UCSD-AML1 (cell line): ENCODE data around the gene RNASE12.
"Not testable (repeated sequence)": the region's sequence is repeated elsewhere in the genome, so short reads cannot be mapped to it uniquely, and the experiment has no call there.

Experiments used
- DNase-seq: peaks from one replicate; lab custom pipeline; 2025; ENCODE audit not compliant: unreplicated experiment; lab: John Stamatoyannopoulos, UW

The RNASE12 gene

DNA sequence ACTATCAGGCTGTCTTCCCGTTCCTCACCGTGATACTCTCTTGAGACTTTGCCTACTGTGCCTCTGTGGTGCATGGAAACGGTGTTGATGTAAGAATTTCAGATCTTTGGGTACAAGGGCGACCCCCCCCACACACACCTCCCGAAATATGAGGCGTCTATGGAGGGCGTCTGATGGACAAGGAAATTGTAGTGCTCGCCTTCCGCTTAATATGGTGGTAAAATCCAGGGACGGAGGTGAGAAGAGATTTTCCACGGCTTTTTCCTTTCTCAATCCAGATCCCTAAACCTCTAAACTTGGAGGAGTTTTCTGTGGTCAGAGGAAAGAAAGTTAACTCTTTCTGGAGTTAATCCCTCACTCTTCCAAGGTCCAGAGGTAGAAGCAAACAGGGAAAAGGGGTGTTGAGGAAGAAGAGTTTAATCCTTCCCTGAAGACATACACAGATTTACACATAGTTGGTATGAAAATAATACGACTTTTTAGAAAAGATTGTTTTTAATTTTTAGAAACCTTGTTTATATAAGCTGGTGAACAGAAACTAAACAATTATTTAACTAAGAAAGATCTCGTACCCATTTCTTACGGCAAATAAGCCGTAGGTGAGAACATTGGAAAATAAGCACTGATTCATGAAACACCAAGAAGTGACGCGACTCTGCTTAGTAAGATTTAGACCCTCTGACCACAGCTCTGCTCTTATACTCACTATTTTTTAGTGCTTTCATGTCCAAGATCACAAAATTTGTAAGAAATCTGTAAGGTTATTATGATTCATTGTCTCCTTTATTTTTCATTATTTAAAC, 23.1 kb upstream of the RNASE12 start:
- DNase-seq = no peak

GRCh38 chr14:20613094-20614037, 22.2 kb upstream of the RNASE12 start:
- DNase-seq = peak; percentile 93

- DNase-seq = no peak
Measured at GRCh38 chr14:20612403-20612802, 21.2 kb upstream of the RNASE12 start.

DNA sequence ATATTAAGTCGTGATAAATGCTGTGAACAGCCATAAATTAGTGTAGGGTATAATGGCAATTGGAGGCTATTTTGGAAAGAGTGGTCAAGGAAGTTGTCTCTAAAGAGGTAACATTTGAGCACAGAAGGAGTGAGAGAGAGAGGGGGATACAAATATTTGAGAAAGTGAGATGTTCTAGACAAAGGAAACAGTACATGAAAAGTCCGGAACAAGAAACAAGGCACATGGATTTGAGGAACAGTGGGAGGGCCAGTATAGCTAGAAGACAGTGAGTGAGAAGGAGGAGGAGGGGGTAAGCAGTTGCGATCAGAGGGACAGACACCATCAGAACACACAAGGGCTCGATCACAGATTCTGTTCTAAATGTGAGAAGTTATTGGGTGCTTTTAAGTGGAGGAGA, 20.1 kb upstream of the RNASE12 start:
- no peak for DNase-seq

DNA sequence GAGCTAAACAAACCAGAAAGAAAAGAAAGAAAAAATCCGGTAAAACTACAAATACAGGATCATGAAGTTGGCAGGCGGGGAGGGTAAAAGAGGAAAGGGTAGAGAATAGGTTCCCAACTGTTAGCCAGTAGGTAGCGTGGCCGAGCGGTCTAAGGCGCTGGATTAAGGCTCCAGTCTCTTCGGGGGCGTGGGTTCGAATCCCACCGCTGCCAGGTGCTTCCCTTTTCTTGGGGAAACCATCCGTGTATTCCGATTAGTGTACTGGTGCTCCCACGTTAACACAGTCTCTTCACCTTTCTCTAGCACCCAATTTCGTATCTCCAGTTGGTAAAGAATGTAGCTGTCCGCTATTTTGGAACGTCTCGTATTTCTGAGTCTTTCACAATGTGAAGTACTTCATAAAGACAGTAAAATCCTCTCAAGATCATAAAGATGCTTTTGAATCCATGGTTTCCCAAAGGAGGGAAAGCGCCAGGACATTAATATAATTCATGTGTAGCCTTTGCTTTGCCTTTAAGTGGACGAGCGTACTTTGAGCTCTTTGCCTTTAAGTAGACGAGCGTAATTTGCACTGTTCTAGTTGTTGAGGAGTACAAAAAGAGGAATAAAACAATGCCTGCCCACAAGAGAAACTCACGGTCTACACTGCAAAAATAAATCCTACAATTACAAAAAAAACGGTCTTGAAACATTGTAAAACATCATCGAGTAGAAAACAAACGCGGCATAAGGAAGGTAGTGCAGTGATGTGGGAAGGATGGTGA, 19.0 kb upstream of the RNASE12 start:
- peak; percentile 85 for DNase-seq

GRCh38 chr14:20609215-20610001, 18.2 kb upstream of the RNASE12 start:
- peak; percentile 61 for DNase-seq

DNA sequence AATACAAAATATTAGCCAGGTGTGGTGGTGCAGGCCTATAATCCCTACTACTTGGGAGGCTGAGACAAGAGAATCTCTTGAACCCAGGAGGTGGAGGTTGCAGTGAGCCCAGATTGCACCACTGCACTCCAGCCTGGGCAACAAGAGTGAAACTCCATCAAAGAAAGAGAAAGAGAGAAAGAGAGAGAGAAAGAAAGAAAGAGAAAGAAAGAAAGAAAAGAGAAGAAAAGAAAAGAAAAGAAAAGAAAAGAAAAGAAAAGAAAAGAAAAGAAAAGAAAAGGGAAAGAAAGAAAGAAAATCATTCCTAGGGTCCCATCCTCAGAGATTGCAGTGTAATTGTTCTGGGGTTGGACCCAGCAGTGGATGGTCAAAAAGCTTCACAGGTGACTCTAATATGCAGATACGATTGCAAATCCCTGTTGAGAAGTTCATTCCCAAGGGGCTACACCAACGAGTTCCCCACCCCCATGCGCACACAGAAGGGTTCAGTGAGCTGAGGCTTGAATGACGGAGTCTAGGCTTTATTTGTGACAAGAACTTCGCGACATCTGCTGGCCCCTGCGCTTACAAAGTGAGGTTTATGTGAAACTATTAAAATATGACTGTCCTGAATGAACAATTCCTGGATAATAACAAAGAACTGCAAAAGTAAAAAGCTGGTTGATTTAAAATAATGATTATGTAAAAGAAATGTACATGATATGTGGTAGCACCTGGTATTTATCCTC, 17.4 kb upstream of the RNASE12 start:
- no peak for DNase-seq

- no peak for DNase-seq
Measured at GRCh38 chr14:20607617-20608016, 16.4 kb upstream of the RNASE12 start.

- DNase-seq = no peak
Measured at GRCh38 chr14:20606902-20607242, 15.7 kb upstream of the RNASE12 start.

DNA sequence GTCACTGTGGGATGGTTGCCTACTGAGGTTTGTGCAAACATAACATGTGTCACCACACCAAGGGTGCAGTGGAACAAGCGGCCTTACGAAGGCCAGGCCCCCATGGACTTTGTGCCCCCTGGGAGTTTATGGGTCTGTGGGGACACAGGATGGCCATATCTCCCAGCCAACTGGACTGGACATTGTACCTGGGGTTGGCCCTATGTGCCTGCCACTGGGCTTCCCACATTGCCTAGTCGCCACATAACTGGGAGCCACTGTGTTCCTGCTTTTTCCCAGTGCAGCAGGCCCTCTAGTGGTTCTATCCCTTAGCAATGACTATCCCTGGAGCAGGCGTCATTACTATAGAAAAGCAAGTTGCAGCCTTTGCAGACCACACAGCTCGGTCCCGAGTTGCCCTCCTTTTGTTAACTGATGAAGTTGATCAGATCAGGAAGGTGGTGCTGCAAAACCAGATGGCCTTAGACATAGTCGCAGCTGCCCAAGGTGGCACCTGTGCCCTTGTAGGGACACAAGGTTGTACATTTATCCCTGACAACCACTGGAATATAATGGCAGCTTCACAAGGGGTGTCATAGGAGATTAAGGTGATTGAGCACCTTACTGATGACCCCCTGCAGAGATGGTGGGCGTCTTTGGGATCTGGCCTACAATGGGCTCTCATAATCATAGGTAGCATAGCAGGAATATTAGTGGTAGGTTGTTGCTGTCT, 15.2 kb upstream of the RNASE12 start:
- DNase-seq = peak; percentile 62

- DNase-seq = no peak
Measured at GRCh38 chr14:20603813-20604690, 12.9 kb upstream of the RNASE12 start.

DNA sequence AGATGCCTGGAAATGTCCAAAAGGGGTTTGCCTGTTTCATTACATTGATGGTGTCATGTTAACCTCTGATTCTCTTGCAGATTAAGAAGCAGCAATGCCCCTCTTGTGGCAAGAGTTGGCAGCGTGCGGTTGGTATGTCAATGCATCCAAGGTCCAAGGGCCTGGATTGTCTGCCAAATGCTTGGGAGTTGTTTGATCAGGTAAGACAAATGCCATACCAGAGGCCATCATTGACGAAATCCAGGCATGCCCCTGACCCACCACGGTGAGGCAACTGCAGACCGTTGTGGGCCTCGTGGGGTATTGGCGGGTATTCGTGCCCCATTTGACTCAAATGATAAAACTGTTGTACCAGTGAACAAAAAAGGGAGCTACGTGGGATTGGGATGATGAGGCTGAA, 11.4 kb upstream of the RNASE12 start:
- no peak for DNase-seq

DNA sequence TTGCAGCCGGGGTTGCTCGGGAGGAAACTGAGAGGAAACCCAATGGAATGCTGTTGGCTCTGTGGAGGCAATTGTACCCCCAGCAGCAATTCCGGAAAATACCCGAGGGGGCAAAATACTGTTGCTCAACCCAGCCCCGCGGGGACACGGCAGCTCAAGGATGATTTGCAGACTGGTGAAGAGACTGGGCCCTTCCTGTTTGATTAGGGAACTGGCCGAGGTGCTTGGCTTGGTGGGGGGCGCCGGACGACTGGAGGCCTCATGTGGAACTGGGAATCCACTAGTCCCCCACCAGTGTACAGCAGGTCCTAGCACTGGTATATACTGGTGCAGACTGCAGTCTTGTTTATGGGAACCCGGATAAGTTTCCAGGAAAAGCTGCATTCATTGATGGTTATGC, 10.3 kb upstream of the RNASE12 start:
- DNase-seq = no peak

DNA sequence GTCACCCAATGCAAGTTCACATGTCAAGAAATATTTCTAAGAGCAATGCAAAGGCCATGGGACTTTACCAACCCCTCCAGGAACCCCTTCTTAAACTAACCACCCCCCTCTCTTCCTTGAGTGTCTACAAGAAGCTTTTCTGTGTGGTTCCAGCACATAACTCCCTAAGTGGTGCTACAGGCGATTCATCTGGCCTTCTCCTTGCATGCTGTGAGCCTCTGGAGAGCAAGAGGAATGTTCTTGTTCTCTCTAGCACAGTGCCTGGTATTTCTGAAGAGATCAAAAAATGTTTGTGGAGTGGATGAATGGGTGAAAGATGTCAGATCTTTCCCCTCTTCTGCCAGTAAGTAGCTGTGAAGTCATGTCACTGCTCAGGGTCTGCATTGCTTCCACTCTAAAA, 5.9 kb upstream of the RNASE12 start:
- DNase-seq = no peak

DNA sequence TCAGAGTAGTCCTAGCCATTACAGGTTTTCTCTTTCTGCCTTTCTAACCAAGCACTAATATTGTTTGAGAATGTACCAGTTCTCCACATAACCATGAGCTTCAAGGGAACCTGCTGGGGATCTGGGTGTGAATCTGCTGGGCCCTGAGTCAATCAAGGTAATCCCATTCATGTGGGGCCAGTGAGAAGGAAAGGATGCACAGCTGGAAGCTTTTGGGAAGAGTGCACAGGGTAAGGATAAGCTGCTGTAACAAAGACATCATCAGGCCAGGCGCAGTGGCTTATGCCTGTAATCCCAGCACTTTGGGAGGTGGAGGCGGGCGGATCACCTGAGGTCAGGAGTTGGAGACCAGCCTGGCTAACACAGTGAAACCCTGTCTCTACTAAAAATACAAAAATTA, 4.5 kb upstream of the RNASE12 start:
- DNase-seq = not testable (repeated sequence)

DNA sequence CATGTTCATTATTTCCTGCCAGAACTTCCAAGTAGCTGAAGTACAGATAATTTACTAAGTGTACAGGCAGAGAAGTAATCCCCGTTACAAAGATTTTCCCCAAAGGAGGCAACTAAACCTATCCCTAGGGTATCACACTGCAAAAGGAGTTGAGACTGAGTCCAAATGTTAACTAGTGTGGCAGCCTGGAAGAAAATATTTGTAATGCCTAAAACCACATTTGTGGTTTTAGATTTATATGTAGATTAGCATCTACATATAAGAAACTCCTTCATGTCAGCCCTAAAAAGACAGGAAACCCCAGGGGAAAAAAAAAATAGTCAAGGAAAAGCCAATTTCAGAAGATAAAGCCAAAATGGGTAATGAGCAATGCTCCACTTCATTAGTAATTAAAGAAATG, 1.4 kb upstream of the RNASE12 start:
- DNase-seq = no peak

- DNase-seq = no peak
Measured at GRCh38 chr14:20587489-20588154, 3.6 kb downstream of the RNASE12 start, which contains the start of gene RNASE11. Gene RNASE11 (minus strand): TSS chr14:20588001.

DNA sequence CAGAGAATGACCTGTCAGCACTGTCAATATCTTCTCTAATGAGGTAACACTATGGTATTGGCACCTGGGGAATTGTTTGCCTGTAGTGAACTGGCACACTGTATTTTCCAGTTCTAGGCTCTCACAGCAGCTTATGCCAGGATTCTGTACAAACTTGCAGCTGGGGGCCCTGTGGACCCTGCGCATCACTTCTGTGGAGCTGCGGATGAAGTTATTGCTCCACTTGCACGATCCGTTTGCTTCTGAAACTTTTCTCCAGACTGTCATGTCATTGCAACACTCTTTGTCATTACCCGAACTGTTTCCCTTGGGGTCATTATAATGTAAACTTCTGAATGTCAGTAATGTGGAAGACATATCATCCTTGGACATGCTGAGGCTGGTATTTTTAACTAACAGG, 7.3 kb downstream of the RNASE12 start:
- DNase-seq = no peak
